HG03103 (cell line): ENCODE results near the gene SDF4.
"Not testable (repeated sequence)": the region's sequence is repeated elsewhere in the genome, so short reads cannot be mapped to it uniquely, and the experiment has no call there.

Source experiments
- ATAC-seq: cut with Tn5 transposase; IDR thresholded peaks from one replicate; pipeline ENCODE4 v1.9.1; 2021; ENCODE audit warnings: low read depth; ENCODE audit not compliant: unreplicated experiment

Gene SDF4

DNA sequence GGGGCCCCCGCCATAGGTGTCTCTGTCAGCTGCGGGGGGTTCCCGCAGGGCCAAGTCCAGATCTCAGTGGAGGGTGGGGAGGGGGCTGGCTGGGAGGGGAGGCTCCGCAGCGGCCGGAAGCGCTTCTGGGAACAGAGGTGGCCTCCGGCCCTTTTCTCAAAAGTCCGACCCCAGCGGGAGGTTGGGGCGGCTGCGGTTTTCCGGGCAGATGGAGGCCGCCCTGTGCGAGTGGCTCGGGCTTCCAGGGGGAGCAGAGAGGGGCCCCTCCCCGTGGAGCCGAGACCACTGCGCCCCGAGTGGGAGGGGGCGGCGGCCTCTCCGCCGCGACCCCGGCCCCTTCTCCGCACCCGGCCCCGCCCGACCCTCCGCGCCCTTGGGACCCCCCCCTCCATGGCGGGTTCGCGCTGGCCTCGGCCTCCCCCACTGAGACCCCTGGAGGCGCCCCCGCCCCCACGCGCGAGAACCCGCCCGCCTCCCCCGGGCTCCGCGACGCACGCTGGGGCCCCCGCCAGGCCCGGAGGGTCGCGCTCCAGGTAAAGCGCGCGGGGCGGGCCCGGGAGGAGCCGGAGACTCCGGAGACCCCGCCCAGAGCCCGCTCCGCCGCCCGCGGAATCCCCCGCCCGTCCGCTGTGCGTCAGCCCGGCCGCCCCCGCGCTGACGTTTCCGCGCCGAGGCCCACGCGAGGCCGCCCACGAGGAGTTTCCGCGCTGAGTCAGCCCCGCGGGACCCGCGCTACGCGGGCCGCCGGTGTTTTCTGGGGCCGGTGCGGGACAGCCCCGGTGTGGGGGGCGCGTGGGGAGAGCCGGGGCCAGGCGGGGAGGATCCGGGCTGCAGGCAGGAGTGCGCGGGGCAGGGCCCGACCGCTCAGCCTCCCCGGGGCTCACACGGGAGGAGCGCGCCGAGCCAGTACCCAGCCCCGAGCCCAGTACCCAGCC, 30.7 kb downstream of the SDF4 start:
- no peak for ATAC-seq

DNA sequence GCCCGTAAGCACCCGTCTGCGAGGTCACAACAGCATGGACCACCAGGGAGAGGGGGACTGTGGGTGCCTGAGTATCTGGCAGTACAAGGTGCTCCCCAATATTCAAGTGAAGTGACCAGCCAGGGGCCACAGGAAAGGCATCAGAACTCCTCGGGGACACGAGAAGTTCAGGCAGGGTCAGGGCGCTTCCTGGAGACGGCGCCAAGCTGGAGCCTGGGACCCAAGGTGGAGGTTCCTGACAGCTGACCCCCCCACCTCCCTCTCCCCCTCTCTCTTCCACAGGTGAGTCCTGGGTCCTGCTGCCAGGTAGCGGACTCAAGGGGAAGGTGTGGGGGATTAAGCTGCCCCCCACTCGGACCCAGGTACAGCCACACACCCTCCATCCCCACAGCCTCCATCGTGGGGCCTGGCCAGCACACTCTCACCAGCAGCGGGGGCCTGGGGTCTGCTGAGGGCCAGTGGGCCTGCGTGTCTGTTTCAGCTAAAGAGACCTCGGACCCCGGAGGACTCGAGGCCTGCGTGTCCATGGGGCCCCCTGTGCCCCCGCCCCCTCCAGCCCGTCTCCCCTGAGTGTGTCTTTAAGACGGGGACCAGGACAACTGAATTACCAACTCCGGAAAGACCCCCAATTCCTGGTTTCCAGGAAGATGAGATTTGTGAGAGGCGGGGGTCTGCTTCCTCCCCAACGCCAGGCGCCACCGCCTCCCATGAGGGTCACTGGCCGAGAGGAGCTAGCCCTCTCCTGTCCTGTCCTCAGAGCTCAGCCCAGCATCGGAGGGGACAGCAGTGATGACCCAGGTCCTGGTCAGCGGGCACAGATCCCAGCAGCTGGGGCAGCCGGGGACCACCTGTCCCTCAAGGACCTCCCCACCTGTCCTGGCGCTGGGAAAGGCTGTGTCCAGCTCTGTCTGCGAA, 31.6 kb downstream of the SDF4 start:
- ATAC-seq, result no peak

DNA sequence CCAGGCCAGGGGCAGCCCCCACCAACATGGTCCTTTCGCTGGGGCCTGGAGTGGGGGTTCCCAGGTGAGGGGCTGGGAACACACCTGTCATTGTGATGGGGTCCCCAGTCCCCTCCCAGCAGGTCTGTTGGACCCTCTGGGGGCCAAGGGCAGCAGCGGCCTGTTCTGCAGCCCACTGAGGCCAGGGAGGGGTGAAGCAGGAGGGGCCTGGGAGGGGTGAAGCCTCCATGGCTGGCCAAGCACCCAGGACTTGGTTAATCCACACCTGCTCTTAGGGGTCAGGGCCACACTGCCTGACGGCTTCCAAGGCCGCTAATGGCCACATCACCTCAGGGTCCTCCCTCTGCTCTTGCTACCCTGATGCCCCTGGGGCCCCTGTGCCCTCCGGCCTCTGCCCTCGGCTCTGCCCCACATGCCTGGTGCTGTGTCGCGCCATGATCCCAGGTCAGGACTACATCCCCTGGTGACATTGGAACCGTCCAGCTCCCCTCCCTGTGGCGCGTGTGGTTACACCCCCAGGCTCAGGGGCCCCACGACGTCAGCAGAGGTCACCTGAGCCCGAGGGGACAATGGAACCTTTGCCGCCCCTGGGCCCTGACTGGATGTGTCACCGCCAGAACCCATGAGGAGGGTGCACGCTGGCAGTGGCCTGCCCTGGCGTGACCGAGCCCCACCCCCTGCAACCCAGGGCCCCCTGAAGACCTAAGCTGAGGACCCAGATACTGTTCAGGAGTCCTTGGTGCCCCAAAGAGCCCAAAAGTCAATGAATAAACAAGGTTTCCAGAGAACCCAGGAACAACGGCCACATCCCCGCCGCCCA, 32.5 kb downstream of the SDF4 start:
- no peak for ATAC-seq

DNA sequence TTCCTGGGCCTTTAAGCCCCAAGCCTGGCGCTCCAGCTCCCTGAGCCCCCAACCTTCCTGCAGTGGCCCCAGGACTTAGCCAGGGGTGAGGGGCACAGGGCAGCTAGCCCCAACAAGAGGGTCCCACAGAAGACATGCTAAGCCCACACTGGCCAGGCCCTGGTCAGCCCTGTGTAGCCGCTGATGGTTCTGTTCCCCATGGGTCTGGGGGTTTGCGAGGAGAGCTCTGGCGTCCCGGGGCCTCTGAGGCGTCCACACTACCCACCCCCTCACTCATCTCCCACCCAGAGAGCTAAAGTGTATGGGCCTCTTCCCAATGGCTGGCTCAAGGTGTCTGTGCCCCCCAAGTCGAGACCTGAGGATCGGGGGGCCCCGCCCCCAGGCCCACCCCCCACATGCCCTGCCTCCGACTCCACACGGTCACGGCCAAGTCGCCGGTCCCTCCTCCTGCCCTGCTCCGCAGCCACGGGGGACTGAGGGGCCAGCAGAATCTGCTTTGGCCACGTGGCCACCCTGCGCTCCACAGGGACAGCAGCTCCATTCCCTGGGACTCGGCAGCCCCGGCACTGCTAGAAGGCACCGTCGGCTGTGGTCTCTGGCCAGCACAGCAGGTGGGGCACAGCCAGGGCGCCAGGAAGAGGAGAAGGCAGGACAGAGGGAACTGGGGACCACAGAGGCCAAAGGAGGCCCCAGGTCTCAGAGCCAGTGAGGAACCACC, 33.2 kb downstream of the SDF4 start:
- no peak for ATAC-seq

DNA sequence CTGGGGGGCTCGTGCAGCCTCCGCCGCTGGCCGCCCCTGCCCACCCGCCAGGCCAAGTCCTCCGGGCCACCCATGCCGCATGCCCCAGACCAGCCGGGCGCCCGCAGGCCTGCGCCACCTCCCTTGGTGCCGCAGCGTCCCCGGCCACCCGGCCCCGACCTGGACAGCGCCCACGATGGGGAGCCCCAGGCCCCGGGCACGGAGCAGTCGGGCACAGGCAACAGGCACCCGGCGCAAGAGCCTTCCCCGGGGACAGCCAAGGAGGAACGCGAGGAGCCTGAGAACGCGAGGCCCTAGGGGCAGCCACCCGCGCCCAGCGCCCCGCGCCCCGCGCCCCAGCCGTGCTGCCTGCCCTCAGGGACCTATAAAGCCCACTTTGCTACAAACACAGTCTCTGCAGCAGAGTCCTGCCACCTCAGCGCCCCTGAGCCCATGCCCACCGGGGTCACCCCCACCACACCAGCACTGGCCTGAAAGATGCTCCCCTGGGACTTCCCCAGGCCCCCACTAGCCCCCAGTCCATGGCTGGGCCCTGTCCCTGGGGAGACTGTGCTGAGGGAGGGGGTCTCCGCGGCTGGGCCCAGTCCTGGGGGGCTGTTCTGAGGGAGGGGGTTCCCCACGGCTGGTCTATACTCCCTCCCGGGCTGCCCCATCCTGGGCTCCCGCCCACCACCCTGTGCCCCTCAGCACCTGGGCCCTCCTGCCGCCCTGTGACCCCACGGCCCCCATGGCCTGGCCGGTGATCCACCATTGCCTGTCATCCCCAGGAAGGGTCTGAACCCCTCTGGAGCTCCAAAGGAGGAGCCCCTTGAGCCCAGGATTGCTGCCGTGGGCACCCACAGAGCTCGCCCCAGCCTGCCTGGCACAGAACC, 34.0 kb downstream of the SDF4 start:
- no peak for ATAC-seq

DNA sequence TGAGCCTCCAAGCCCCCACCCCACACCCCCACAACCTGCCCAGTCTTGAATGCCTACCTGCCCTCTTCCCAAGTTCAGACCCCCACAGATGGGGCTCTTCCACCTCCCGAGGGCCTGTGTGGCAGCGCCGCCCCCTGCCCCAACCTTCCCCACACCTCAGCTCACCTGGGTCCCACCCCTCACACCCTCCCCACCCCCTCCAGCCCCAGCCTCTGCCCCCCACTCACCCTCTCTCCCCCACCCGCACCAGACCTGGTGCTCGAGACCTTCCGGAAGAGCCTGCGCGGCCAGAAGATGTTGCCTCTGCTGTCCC, 34.7 kb downstream of the SDF4 start:
- no peak for ATAC-seq

DNA sequence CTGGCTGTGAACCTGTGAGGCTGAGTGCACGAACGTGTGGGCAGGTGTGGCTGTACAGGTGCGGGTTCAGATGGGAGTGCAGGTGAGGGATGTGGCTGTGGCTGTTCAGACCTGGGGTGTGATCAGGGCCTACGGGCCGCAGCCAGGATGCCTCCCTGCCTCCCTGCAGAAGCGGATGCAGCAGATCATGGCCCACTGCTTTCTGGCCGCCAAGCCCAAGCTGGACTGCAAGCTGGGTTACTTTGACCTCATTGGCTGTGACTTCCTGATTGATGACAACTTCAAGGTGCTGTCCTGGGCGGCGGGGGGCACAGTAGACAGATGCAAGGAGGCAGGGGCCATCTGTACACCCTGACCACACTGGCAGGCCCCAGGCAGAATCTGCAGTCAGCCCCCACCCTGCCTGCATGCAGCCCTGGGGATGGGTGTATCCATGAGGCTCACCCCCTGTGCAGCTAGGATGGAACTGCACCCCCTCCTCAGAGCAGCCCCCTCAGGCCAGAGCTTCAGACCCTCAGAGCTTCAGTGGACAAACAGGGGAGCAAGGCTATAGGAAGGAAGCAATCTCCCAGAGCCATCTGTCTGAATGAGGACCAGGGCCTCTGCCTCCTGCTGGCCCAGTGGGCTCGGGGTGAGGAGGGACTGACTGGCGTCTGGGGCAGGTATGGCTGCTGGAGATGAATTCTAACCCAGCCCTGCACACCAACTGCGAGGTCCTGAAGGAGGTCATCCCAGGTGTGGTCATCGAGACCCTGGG, 35.2 kb downstream of the SDF4 start:
- ATAC-seq, result no peak

DNA sequence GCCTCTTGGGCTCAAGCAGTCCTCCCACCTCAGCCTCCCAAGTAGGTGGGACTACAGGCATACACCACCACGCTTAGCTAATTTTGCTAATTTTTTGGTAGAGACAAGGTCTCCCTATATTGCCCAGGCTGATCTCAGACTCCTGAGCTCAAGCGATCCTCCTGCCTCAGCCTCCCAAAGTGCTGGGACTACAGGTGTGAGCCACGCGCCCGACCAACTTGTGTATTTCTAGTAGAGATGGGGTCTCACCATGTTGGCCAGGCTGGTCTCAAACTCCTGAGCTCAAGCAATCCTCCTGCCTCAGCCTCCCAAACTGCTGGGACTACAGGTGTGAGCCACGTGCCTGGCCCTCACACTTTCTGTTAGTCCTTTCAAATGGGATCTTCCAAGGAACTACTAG, 36.1 kb downstream of the SDF4 start:
- not testable (repeated sequence) for ATAC-seq

DNA sequence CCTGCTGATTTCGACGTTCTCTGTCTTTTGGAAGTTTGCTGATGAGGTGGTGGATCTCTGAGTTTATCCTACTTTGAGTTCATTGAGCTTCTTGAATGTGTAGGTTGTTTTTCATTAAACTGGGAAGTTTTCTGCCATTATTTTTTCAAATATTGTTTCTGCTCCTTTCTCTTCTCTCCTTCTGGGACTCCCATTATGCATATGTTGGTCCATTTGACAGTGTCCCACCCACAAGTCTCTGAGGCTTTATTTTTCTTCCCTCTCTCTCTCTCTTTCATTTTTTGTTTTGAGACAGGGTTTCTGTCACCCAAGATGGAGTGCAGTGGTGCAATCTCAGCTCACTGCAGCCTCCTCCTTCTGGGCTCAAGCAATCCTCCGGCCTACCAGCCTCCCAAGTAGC, 37.1 kb downstream of the SDF4 start:
- no peak for ATAC-seq

DNA sequence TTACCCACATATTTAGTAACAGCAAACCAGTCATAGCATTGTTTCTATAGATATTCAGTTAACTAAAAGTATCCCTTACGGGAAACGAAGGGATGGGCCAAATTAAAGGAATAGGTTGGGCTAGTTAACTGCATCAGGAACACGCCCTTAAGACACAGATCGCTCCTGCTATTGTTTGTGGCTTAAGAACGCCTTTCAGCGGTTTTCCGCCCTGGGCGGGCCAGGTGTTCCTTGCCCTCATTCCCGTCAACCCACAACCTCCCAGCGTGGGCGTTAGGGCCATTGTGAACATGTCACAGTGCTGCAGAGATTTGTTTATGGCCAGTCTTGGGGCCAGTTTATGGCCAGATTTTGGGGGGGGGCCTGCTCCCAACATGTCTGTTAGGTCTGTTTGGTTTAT, 40.1 kb downstream of the SDF4 start:
- ATAC-seq, result no peak

DNA sequence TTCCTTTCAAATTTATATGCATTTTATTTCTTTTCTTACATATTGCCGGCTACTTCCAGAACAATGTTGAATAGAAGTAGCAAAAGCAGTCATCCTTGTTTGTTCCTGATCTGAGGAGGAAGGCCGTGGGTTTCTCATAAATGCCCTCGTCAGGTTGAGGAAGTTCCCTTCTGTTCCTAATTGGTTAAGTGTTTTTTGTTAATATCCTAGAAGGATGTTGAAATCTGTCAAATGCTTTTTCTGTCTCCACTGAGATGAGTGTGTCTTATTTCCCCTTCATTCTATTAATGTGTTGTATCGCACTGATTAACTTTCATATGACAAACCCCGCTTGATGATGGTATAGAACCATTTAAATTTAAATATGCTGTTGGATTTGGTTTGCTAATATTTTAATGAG, 42.7 kb downstream of the SDF4 start:
- no peak for ATAC-seq

DNA sequence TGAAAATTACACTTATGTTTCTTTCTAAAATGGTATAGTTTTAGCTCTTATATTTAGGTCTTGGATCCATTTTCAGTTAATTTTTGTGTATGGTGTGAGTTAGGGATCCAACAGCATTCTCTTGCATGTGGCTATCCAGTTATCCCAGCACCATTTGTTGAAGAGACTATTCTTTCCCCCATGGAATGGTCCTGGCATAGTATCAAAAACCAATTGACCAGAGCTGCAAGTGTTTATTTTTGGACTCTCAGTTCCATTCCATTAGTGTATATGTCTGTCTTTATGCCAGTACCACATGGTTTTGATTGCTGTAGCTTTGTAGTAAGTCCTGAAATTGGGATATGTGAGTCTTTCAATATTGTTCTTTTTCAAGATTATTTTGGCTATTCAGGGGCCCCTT, 43.9 kb downstream of the SDF4 start:
- no peak for ATAC-seq

DNA sequence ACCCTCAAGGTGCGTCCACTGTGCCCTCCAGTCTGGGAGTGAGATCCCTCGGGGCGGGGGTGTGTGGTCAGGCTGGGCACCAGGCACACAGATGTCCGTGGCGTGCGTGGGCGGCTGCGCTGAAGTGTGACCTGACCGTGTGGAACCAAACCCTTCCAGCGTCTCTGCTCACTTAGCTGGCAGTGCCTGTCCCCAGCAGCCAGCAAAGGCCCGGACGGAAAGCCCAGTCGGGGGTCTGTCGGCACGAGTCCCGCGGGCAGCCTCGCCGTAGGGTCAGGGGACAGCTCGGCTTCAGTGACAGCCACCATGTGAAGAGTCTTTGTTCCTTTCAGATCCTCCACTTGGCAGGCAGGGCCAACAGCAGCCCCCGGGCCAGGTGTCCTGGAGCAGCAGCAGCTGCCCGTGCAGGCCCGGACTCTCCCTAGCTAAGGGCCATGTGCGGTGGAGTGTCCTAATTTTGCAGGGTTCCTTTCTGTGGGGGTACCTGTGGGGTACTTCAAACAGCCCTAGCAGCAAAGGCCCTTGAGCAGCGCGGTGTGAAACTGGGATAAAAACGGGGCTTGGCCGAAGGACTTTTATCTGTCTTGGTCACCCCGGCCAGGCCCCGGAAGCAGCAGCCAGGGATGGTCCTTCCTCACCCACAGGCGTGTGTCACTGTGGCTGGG, 46.6 kb downstream of the SDF4 start:
- ATAC-seq, result no peak

DNA sequence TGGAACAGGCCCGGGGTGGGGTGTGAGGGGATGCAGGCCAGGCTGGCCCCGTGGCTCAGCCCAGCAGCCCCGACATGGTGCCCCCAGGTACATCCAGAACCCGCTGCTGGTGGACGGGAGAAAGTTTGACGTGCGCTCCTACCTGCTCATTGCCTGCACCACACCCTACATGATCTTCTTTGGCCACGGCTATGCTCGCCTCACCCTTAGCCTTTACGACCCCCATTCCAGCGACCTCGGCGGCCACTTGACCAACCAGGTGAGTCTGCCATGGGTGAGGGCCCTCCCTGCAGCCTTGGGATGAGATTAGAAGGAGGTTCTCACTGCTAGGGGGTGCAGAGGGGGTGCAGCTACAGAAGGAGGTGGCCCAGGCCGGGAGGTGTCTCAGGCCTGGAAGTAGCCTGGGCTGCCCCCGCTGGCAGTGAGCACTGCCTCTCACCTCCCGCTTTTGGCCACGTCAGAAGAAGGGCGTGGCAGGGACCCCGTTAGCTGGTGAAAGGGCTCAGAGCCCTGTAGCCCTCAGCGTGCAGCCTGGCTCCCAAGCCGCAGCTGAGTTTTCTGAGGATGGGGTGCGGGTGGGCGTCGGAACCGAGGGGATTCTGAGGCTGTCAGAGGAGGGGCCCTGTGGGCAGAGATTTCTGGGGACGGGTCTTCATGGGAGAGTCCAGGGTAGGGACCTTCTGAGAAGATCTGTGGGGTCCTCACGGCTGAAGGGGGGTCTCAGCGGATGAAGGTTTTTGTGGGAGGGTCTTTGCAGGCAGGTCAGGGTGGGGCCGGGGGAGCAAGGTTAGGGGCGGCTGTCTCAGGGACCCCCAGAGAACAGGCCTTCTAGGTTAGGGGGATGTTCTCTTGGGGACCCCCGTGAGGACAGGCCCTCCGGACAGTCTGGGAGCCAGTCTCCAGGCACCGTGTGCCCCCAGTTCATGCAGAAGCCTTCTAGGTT, 47.7 kb downstream of the SDF4 start:
- ATAC-seq, result no peak

DNA sequence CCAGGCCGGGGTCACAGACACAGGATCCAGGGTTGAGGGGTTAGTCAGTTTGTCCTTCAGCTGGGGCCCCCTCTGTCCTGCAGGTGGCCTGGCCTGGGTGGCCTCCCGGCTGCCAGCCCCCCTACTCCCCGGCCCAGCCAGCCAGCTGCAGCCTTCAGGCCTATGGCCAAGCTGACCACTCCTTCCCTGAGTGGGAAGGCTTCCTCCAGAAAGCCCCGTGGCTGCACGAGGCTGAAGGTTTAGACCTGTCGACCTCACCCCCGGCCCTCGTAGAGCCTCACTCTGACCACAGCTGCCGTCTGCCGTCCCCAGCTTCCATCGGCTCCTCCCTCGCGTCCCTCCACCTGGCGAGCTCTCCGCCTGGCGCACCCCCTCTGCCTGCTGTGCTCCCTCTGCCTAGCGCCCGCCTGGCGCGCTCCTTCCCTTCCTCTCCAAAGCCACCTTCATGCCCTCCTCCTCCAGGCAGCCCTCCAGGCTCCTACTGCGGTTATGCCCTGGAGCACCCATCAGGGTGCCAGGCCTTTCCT, 48.5 kb downstream of the SDF4 start:
- no peak for ATAC-seq

DNA sequence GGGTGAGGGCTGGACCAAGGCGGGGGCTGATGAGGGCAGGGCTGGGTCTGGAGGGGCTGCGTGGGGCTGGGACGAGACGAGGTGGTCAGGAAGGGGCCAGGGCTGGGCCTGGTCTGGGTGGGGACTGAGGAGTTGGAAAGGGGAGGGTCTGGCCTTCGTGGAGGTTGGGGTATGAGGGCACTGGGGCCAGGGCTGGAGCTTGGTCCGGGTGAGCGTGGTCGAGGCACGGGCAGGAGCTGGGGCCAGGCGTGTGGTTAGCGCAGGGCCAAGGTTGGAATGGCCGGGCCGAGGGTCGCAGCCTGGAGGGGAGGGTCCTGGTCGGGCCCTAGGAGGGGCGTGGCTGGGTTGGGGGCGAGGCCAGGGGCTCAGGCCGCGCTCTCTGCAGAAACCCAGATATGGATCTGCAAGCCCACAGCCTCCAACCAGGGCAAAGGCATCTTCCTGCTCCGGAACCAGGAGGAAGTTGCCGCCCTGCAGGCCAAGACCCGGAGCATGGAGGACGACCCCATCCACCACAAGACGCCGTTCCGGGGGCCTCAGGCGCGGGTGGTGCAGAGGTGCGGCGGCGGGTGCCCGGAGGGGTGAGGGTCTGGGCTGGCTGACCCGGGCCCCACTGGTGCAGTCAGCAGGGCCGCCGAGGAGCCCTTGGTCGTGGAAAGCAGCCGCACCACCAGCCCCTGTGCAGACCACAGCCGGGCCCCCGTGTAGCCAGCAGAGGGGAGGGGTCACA, 49.1 kb downstream of the SDF4 start:
- no peak for ATAC-seq
